NCI-H2107 treated with DMSO at 0.1 percent for 48 hours (cell line): ENCODE results near the gene ADH5.
"Not testable (repeated sequence)": the region's sequence is repeated elsewhere in the genome, so short reads cannot be mapped to it uniquely, and the experiment has no call there.

Experiments used
- DNase-seq: peaks from one replicate; lab custom pipeline; 2025; ENCODE audit not compliant: unreplicated experiment; lab: John Stamatoyannopoulos, UW

The ADH5 gene

GRCh38 chr4:99088023-99088449 is 552 bp downstream of the ADH5 start:
- DNase-seq: no peak

DNA sequence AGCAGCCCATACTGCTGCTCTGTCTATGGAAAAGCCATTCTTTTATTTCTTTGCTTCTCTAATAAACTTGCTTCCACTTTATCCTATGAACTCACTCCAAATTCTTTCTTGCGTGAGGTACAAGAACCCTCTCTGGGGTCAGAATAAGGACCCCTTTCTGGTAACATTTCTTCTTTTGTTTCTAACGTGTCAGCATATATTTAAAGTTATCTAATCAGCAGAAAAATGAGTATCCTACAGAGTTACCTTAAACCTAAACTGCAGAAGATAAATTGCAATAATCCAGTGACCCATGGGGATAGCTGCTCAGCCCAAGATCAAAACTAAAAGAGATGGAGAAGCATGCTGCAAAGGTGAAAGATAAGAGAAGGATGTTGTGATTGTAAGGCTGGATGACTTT is 4.0 kb downstream of the ADH5 start:
- no peak for DNase-seq

DNA sequence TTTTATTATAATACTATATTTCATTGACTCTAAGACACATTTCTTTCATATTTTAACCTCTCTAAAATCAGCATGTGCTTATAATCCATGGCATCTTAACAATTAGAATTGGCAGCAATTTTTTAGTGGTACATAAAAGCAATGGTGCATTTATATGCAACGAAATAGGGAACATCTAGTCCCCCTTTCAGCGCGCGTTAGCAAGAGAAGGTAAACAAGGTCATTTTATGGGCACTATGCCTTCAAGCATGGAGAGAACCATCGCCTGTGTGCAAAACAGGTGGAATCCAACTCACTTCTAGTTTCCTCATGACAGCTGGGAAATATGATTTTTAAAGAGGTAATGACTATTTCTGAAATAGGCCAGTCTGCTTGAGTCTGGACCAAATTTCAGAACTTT is 6.4 kb downstream of the ADH5 start:
- DNase-seq: no peak

DNA sequence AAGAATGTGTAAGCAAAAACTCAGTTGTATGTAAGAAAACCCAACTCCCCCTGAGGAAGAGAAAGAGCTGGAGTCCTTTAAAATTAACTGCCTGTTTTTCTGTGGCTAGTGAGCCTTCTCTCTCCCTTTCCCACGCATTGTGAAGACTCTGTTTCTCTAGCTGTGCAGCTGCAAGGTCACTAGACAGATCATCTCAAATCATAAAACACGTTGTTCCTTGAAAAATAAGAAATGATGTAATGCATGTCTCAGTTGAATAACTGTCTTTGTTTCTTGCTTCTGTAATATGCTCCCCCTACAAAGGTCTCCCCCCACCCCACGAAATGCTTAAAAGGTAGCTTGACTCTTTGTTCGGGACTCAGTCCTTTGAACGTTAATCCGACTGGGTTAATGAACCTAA is 7.7 kb downstream of the ADH5 start:
- DNase-seq: not testable (repeated sequence)

GRCh38 chr4:99079625-99080295 is 8.8 kb downstream of the ADH5 start:
- peak; percentile 47 for DNase-seq

- DNase-seq: peak; percentile 47
These were observed 9.5 kb downstream of the ADH5 start for GRCh38 chr4:99078931-99079624.

GRCh38 chr4:99078336-99078735 is 10.3 kb downstream of the ADH5 start:
- no peak for DNase-seq

- no peak for DNase-seq
These were observed 11.4 kb downstream of the ADH5 start for GRCh38 chr4:99077177-99077576.

GRCh38 chr4:99076292-99076976 is 12.2 kb downstream of the ADH5 start:
- DNase-seq: no peak

GRCh38 chr4:99074816-99075215 is 13.8 kb downstream of the ADH5 start:
- DNase-seq: no peak

- no peak for DNase-seq
These were observed 17.4 kb downstream of the ADH5 start for GRCh38 chr4:99071159-99071558.

DNA sequence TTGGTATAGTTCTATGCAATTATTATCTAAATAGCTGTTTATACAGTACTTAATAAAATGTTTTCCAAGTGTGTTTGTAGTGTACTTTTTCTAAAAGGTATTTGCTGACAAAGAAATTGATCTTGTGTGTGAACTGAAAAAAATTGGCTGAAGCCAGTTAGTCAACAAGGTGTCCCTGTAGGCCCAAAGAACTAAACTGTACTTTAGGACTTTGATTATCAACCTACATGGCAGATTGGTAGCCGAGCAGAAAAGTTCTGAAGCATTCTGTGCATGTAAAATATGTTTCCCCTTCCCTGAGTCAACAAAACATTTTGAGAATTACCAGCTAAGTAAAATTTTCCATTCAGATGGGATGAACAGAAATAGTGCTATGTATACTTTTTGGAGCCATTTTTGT is 21.0 kb downstream of the ADH5 start:
- DNase-seq: no peak

DNA sequence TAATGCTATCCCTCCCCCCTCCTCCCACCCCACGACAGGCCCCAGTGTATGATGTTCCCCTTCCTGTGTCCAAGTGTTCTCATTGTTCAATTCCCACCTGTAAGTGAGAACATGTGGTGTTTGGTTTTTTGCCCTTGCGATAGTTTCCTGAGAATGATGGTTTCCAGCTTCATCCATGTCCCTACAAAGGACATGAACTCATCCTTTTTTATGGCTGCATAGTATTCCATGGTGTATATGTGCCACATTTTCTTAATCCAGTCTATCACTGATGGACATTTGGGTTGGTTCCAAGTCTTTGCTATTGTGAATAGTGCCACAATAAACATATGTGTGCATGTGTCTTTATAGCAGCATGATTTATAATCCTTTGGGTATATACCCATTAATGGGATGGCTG is 23.1 kb downstream of the ADH5 start:
- not testable (repeated sequence) for DNase-seq

GRCh38 chr4:99062120-99062519 is 26.5 kb downstream of the ADH5 start:
- peak; percentile 38 for DNase-seq

DNA sequence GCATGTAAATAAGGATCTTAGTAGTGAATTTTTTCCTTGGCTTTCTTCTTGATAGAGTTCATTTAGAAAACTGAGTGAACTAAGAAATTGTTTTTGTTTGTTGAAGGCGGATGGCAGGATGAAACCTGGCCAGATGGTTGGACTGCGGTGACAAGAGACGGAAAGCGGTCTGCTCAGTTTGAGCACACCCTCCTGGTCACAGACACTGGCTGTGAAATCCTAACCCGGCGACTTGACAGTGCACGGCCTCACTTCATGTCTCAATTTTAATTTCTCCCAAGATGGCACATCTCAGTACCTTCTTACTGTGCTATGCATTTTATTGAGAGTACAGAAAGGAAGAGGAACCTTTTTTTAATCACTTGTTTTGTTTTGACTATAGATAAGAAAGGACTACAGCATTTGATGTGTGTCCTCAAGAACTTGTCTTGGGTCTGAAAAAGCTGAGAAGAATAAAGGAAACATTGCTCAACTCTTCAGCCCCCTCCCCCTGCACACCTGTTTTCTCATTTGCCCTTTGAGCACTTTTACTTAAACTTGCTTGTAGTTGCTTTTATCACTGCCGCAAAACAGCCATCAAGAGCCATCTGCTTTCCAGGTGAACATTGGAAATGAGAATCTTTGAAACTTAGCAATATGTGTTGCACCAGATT is 27.4 kb downstream of the ADH5 start:
- no peak for DNase-seq

DNA sequence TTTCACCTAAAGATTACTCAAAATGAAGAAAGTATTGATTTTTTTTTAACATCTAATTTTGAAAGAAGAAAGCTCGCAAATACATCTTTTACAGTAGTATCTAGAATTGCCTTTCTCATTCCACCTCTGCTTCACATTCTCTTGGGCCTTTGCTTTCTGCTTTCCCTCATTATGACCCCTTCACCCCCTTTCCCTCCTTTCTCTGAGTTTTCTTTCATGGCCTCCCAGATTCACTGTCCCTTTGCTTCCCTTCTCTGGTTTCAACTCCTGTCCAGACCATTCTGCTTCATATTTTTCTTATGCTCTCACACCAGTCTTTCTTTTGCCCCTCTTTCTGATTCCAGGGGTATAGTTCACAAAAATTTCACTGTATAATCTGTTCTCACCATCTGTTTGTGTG is 29.0 kb downstream of the ADH5 start:
- no peak for DNase-seq

- no peak for DNase-seq
These were observed 30.4 kb downstream of the ADH5 start for GRCh38 chr4:99058228-99058627.

GRCh38 chr4:99054428-99054994 is 34.1 kb downstream of the ADH5 start:
- peak; percentile 14 for DNase-seq

DNA sequence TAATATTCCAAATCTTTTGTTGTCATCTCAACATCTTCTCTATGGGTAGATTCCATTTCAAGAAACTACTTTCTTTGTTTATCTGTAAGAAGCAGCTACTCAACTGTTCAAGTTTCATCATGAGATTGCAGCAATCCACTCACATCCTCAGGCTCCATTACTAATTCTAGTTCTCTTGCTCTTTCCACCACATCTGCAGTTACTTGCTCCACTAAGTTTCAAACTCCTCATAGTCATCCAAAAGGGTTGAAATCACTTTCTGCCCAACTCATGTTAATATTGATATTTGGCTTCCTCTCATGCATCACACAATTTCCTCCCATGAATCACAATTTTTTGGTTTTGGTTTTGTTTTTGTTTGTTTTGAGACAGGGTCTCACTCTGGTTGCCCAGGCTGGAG is 35.7 kb downstream of the ADH5 start:
- no peak for DNase-seq

- no peak for DNase-seq
These were observed 40.9 kb downstream of the ADH5 start for GRCh38 chr4:99047710-99048109.

- no peak for DNase-seq
These were observed 45.2 kb downstream of the ADH5 start for GRCh38 chr4:99043346-99043745.
